ENCODE data around the gene HABP4. TPM values are rescaled to one million over a fixed set of nuclear protein-coding genes. Genes with fewer than 3 reads are reported as not detected.

The HABP4 gene, protein sequence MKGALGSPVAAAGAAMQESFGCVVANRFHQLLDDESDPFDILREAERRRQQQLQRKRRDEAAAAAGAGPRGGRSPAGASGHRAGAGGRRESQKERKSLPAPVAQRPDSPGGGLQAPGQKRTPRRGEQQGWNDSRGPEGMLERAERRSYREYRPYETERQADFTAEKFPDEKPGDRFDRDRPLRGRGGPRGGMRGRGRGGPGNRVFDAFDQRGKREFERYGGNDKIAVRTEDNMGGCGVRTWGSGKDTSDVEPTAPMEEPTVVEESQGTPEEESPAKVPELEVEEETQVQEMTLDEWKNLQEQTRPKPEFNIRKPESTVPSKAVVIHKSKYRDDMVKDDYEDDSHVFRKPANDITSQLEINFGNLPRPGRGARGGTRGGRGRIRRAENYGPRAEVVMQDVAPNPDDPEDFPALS
- 13.6 TPM for polyA plus RNA-seq (2012; ENCODE audit: insufficient read depth, insufficient read length)

DNA sequence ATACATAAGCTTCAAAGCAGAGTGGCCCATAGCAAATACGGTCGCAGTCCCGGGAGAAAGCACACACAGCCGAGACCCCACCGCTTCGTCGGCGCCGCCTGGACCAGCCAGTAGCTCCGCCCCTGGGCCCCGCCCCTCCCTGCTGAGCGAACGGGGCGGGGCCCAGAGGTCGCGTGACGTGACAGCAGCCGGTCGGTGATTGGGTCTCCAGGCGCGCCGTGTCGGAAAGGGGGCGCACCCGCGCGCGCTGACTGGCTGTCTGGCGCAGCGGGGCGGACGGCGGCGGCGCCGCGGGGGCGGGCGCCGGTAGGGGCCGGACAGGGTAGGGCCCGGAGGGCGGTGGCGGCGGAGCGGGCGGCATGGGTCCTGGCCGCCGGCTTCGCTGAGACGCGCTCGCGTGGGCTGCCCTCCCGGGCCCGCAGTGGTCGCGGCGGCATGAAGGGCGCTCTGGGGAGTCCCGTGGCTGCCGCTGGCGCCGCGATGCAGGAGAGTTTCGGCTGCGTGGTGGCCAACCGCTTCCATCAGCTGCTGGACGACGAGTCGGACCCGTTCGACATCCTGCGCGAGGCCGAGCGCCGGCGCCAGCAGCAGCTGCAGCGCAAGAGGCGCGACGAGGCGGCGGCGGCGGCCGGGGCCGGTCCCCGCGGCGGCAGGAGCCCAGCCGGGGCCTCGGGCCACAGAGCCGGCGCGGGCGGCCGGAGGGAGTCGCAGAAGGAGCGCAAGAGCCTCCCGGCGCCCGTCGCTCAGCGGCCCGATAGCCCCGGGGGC, at the start of gene HABP4:
Gene HABP4 (plus strand): TSS at position 325 of the 768 bp plus-strand sequence. CDS start 111 bp downstream, at position 436.
- peak; percentile 81 for DNase-seq (ENCODE audit: low read depth, low spot score)
- H3K4me3 ChIP-seq (ENCODE audit: low read length), result peak within 1 kb of the TSS; percentile 64

DNA sequence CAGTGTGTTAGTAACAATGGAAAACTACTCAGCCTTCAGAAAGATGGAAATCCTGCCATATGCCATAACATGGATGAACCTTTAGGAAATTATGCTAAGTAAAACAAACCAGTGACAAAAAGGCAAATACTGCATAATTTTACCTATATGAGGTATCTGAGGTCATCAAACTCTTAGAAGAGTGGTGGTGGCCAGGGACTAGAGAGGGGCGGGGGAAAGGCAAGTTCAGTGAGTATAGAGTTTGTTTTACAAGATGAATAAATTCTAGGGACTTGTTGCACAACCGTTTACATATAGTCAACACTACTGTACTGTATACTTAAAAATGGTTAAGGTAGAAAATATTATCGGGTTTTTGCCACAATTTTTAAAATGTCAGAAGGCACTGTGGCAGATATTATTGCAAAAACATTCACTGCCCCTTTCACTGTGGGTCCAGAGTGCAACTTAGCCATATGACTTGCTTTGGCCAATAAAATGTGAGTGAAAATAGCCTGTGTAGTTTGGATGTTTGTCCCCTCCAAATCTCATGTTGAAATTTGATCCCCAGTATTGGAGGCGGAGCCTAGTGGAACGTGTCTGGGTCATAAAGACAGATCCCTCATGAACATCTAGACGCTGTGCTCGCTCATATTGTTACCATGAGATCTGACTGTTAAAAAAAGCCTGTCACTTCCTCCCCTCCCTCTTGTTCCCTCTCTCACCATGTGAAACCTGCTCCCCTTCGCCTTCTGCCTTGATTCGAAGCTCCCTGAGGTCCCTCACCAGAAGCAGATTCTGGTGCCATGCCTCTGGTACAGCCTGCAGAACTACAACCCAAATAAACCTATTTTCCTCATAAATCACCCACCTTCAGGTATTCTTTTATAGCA, 41.3 kb upstream of the HABP4 start:
- DNase-seq (ENCODE audit: low read depth, low spot score), result no peak

DNA sequence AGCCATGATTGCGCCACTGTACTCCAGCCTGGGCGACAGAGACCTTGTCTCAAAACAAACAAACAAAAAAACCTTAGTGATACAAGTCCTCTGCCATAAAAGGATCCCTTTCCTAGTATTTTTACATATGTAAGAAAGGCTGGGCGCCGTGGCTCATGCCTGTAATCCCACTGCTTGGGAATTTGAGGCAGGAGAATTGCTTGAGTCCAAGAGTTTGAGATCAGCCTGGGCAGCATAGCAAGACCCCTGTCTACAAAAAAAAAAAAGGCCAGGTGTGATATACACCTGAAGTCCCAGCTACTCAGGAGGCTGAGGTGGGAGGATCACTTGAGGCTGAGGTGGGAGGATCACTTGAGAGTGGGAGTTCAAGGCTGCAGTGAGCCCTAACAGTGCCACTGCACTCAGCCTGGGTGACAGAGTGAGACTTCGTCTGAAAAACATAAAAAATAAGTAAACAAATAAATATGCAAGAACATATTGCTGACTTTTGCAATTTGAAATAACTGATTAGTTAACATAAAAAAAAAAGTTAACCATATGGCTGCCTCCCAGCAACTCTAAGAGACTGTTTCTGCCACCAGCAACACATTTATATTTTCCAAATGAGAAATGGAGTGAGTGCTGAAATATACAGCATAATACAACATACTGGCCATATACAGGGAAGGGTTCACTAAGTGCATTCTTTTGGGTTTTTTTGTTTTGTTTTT, 38.7 kb upstream of the HABP4 start:
- H3K4me3 ChIP-seq (ENCODE audit: low read length), result no peak overlapping the region
- DNase-seq (ENCODE audit: low read depth, low spot score), result no peak

More for the DNA sequence above, 41.3 kb upstream of the HABP4 start:
- no peak overlapping the region for H3K4me3 ChIP-seq (ENCODE audit: low read length)

DNA sequence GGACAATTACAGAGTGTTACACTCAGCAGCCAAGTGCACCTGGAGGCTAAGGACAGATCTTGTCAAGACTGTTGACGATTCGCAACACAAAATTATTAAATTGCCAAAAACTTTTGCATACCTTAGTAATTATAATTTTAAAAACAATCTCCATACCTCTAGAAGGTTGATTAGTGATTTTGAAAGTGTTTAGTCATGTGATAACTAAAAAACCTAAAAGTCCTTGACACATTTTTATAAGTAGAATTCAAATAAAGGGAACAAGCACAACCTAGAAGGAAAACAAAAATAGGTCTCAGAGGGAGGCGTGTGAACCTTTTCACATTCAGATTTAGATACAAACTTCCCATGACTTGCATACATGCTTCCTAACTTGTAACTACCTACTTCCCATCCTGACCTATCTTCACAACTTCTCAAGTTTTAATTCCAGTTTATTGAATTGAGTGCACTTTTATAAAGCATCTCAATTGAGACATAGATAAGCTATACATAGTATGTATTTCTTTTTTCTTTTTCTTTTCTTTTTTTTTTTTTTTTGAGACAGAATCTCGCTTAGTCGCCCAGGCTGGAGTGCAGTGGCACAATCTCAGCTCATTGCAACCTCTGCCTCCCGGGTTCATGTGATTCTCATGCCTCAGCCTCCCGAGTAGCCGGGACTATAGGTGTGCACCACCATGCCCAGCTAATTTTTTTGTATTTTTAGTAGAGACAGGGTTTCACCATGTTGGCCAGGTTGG, 37.6 kb upstream of the HABP4 start:
- H3K4me3 ChIP-seq (ENCODE audit: low read length), result no peak overlapping the region
- no peak for DNase-seq (ENCODE audit: low read depth, low spot score)

DNA sequence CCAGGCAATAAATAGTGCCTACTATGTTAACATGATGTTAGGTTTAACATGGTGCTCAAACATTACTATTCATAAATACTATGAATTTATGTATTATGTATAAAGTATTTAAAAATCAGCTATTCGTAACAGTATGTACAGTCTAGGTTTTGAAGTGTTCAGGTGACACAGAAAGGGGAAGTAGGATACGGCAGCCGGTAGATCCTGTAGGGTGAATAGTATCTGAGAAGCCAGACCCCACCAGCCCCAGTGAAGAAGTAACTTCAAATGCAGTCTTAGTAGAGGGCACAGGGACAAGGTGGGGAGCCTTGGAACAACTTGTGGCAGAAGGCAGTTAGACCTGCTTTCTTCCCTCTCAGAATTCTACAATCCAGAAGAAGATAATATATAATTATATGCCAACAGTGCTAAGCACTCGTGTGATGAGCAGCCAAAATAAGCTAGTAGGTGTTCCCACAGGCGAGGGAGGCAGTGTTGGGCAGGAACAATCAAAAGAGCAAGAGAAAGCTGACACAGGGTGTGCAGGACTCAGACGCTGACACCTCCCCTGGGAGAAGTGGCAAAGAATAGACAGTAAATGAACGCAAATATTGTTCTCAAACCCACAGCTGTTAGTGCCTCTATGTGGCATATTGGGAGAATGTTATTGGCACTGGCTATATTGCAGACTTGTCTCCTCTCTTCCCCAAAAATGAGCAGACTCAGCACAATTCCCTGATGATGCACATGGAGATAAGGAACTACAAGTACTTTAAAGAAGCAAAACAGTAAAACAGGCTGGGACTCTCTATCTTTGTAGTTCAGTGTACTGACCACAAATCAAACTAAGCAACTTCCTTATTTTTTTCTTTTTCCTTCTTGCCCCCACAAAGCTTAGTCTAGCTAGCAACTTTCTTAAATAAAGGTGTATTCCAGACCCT, 36.4 kb upstream of the HABP4 start:
- no peak for DNase-seq (ENCODE audit: low read depth, low spot score)
- no peak overlapping the region for H3K4me3 ChIP-seq (ENCODE audit: low read length)

DNA sequence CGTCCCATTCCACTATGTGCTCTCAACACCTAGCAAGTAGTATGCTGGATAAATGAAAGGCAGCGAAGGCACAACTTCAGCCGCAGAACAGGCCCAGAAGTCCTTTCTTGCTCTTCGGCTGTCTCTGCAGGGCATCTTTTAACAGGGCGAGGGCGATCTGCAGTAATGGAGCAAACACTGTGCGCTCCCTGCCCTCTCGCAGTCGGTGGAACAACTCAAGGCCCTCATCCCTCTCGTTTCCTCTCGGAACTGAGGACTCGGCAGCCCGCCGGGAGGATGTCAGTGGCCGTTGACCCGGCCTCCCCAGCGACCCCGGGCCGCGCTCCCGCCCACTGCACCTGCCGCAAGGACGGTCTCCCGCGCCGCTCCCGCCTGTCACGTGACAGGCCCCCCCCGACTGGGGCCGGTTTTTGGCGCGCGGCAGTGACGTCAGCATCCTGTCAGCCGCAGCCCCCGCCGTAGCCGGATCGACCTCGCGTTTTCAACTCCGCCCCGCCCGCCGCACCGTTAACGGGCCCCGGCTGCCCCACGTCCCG, 32.9 kb upstream of the HABP4 start:
- peak; percentile 77 for DNase-seq (ENCODE audit: low read depth, low spot score)

DNA sequence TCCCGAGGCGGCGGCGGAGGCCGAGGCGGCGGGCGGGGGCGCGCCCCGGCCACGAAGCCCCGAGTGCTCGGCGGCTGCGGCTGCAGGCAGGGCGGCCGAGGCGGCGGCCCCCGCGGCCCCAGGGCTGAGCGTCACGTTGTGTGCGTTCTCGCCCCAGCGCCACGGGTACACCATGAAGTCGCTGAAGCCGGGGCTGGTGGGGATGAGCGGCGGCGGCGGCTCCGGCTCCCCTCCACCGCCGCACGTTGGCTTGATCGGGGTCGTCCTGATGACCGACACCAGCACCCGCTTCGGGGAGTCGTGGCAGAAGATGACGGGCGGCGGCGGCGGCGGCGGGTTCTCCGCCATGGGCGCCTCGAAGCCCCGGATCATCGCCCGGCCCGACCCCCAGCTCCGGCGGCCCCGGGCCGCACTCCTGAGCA, 32.3 kb upstream of the HABP4 start:
- no peak for DNase-seq (ENCODE audit: low read depth, low spot score)
- peak overlapping the region; percentile 98 for H3K4me3 ChIP-seq (ENCODE audit: low read length)

More for the DNA sequence above, 32.9 kb upstream of the HABP4 start:
- H3K4me3 ChIP-seq (ENCODE audit: low read length), result peak overlapping the region; percentile 98

DNA sequence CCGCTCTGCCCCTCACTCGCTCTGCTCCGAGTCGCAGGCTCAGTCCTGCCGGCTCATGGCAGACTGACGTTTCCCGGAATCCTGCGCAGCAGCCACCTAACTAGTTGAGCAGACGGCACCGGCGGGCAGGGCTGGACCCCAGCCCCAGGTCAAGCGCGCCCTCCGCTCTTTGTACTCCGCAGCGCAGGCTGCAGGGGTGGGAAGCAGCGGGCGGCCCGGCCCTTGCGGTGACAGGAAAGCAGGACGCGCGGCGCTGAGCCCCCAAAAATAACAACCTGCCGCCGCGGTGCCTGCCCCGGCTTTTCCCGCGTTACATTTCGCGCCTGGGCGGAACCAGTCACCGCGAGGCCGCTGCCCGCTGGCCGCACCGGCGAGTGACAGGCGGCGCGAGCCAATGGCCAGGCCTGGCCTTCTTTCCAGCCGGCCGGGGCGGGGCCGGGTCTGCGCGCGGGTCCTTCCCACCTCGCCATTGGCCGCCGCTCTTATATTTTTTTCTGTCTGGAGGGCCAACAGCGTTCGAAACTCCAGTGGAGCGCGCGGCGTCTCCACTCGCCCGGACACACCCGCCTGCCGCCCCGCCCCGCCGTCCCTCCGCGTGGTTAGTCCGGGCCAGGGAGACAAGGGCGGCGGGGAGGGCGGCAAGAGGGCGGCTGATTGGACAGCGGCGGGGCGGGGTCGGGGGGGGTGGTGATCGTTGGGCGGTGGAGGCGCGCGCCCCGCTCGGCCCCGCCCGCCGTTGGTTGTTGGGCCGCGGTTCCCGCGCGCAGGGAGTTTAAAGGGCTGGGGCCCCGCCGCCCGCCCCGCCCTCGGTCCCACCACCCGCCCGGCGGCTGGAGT, 31.7 kb upstream of the HABP4 start, which contains the start of gene ZNF367:
Gene ZNF367 (minus strand): TSS at position 288 of the 837 bp plus-strand sequence. CDS start 338 bp downstream, outside the sequence.
- DNase-seq (ENCODE audit: low read depth, low spot score), result peak; percentile 93

DNA sequence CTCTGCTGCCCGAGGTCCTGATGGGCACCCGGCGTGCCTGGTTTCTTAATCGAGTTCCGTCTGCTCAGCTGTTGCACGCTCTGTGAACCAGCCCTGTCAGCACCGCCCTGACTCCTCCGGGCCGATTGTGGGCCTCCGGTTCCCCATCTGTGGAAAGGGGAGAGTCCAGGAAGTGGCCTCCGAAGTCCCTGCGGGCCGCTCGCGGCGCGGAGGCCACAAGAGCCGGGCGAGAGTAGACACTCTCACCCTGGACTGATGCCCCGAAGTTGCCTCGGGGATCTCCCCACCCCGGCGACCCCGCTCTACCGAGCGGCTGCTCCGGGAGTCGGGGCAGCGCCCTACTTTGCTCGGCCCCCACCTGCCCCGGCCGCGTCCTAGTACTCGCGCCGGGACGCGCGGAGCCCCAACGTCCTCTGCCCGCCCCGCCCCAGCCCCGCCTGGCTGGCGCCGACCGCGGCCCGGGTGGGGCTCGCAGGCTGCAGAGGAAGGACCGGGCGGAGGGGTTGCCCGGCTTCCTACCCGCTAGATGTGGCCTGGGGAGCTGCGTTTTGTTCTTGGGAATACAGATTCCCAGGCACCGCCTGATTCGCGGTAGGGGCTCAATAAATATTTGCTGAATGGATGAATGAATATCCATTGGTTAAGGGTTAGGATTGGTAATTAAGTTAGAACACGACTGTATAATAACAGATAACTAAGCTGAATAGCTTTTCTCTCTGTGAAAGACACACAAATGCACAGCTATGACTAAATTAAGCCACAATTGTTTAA, 30.9 kb upstream of the HABP4 start:
- peak overlapping the region; percentile 80 for H3K4me3 ChIP-seq (ENCODE audit: low read length)
- peak; percentile 56 for DNase-seq (ENCODE audit: low read depth, low spot score)

More for the DNA sequence above, 31.7 kb upstream of the HABP4 start, which contains the start of gene ZNF367:
- H3K4me3 ChIP-seq (ENCODE audit: low read length), result peak within 1 kb of the TSS; percentile 98

DNA sequence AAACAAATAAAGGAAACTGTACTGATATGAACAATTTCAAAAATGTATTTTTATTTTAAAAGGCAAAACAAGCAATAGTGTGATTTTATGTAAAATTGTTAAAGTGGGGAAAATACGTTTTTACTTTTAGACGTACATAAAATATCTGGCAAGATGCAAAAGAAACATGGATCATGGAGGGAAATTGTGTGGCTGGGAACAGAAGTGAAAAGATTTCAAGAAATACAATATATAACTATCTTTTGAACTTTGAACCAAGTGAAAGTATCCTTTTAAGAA, 30.3 kb upstream of the HABP4 start:
- no peak for DNase-seq (ENCODE audit: low read depth, low spot score)
- H3K4me3 ChIP-seq (ENCODE audit: low read length), result peak overlapping the region; percentile 80

DNA sequence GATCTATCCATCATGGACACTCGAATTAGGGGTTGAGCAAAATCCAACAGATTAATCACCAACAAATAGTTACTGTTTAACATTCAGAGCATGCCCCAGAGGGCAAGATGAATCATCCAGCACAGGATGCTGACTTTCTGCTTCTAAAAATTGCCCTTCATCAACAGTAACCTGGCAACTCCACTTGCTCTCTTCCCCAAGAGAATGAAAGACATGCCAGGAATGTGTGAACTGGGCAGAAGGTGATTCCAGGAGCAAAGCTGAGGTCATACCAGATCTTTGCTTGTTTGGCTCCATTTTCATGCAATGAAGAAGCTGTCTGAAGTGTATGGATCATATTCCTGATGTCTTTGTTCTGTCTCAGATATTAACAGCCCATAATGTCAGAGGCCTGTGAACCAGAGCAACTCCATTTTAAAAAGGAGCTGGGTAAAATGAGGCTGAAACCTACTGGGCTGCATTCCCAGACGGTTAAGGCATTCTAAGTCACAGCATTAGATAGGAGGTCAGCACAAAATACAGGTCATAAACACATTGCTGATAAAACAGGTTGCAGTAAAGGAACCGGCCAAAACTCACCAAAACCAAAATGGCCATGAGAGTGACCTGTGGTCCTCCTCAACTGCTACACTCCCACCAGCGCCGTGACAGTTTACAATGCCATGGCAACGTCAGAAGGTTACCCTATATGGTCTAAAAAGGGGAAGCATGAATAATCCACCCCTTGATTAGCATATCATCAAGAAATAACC, 29.3 kb upstream of the HABP4 start:
- no peak for DNase-seq (ENCODE audit: low read depth, low spot score)
- no peak overlapping the region for H3K4me3 ChIP-seq (ENCODE audit: low read length)

DNA sequence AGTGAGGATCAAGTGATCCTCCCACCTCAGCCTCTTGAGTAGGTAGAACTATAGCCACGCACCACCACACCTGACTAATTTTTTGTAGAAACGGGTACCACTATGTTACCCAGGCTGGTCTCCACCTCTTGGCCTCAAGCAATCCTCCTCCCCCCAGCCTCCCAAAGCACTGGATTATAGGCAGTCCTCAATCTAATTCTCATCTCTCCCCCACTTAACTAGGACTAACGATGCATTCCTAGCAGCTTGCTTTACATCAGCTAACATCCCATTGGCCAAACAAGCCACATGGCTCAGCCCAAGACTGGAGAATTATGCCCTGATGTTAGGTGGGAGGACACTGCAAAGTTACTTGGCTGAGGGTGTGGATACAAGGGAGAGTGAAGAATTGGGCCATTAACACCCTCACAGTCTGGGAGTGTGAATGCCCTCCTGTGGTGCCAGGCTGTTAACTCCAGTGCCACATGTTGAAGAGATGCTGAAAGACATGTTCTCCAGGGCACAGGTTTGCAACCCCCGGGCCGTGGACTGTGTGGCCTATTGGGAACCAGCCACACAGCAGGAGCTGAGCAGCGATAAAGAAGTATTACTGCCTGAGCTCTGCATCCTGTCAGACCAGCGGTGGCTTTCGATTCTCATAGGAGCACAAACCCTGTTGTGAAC, 26.5 kb upstream of the HABP4 start:
- DNase-seq (ENCODE audit: low read depth, low spot score), result no peak
- H3K4me3 ChIP-seq (ENCODE audit: low read length), result no peak overlapping the region

DNA sequence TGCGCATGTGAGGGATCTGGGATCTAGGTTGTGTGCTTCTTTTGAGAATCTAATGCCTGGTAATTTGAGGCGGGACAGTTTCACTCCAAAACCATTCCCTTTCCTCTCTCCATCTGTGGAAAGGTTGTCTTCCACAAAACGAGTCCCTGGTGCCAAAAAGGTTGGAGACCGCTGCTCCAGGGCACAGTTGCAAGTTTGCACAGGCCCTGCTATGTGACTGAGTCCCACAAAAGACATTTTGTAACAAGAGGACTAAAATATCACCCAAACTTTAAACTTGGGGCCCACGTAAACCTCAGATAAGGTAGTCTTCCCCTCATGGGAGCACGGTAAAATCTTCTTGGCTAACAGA, 26.0 kb upstream of the HABP4 start:
- no peak for DNase-seq (ENCODE audit: low read depth, low spot score)
- no peak overlapping the region for H3K4me3 ChIP-seq (ENCODE audit: low read length)

DNA sequence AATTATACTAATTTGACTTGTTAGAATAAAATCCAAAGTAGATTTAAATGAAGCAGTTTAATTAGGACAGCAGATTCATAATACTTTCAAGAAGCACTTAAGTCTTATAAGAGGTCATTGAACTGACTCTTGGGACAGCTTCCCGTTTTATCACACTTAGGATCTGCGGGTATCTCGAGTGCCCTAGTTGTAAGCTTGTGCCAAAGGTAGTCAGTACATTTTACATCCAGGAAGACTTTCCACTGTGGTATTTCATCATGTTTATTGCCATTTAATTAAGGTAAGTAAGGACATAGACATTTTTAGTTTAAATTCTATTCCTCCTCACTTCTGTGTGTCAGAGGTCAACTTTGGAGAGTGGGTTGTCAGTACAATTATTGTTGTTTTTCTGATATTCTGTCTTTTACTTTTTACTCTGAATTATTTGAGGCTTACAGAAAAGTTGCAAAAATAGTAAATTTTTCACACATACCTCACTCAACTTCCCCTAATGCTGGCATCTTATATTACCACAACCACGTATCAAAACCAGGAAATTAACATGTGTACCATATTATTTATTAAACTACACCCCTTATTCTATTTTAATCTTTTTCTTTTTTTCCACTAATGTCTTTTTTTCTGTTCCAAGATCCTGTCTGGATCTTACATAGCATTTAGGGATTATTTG, 24.3 kb upstream of the HABP4 start:
- DNase-seq (ENCODE audit: low read depth, low spot score), result no peak
- no peak overlapping the region for H3K4me3 ChIP-seq (ENCODE audit: low read length)

Measured in Jurkat, Clone E6-1 (cell line).